ENCODE results near the gene TGM1. TPM values are rescaled to one million over a fixed set of nuclear protein-coding genes. Genes with fewer than 3 reads are reported as not detected.
"Not testable (repeated sequence)": the region's sequence is repeated elsewhere in the genome, so short reads cannot be mapped to it uniquely, and the experiment has no call there.

Gene TGM1
- polyA plus RNA-seq, 4 donors = 1.4 to 2.3 (median 2.1) TPM

GRCh38 chr14:24212924-24213865 lies 49.8 kb downstream of the TGM1 start, which contains the start of gene CHMP4A:
Gene CHMP4A, minus strand, starts transcription at chr14:24213488. Its CDS starts 49 bp downstream, at chr14:24213439.
- DNase-seq (ENCODE audit: low read depth in 4 of 4, low spot score in 3 of 4) = peak; percentile 90 to 94 (median 92)

GRCh38 chr14:24211311-24211710 lies 51.7 kb downstream of the TGM1 start:
- no peak for DNase-seq (ENCODE audit: low read depth in 4 of 4, low spot score in 3 of 4)

GRCh38 chr14:24207625-24208024 lies 55.4 kb downstream of the TGM1 start:
- DNase-seq (ENCODE audit: low read depth in 4 of 4, low spot score in 3 of 4) = no peak

GRCh38 chr14:24207104-24207551 lies 55.8 kb downstream of the TGM1 start:
- no peak for DNase-seq (ENCODE audit: low read depth in 4 of 4, low spot score in 3 of 4)

DNA sequence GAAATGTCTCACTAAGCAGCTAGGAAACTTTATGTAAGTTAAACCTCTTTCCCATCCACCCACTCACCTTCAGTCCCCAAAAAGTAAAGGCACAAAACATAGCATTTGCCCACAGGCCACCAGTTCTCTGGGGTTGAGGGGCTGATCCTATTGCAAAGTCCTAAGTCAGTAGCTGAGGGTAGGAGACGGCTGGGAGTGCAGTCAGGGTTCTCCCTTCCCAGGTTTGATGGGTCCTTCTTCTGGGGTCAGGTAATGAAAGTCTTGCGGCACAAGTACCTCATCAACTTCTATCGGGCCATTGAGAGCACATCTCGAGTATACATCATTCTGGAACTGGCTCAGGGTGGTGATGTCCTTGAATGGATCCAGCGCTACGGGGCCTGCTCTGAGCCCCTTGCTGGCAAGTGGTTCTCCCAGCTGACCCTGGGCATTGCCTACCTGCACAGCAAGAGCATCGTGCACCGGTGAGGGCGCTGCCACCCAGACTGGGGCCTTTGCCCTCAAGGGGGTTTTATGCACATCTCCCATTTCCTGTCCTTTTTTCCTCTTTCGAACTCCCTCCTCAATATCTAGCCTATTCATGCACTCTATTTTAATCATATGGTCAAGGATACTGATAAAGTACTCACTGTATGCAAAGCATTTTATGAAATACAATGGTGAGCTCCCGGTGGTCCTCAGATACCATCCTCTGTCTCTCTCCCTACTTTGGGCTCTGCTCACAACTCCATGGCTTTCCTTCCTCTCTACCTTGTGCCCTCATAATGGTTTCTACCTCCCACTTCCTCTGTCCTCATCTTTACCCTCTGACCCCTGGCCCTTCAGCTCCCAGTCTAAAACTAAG lies 56.5 kb downstream of the TGM1 start:
- DNase-seq (ENCODE audit: low read depth in 4 of 4, low spot score in 3 of 4) = no peak

DNA sequence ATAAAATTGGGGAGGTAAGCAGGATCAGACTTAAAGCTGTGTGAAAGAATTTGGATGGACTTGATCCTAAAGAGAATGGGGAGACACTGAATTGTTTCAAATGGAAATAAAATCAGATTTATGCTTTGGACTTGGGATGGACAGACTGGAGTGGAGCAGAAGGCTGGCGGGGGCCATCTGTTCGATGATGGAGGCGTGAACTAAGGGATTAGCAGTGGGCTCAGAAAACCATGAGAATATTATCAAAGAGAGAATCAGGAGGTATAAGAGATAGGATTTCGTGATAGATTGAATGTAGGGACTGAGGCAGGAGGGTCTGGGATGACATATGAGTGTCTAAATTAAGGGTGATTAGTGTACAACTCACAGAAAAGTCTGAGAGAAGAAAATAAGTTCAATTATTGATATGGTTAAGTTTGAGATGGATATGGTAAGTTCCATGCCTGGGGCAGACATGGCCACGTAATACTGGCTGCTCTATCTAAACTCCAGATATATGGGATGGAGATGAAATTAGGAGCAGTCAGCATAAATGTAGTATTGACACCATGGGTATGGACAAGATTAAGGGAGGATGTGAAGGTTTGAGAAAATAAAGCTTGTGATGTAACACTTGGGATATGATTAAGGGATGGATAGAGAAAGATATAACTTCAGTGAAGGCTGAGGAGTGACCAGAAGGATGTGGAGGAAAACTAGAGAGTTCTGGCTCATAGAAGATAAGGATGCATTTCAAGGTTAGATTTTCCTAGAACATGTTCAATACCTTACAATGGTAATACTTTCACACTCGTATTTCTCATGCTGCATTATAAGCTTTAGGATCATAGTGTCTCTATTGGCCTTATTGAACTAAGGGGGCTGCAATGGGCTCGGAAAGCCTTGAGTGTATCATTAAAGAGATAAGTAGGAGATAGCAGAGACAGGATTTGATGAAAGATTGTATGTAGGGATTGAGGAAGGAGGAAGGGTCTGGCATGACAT lies 58.5 kb downstream of the TGM1 start:
- DNase-seq (ENCODE audit: low read depth in 4 of 4, low spot score in 3 of 4) = no peak

DNA sequence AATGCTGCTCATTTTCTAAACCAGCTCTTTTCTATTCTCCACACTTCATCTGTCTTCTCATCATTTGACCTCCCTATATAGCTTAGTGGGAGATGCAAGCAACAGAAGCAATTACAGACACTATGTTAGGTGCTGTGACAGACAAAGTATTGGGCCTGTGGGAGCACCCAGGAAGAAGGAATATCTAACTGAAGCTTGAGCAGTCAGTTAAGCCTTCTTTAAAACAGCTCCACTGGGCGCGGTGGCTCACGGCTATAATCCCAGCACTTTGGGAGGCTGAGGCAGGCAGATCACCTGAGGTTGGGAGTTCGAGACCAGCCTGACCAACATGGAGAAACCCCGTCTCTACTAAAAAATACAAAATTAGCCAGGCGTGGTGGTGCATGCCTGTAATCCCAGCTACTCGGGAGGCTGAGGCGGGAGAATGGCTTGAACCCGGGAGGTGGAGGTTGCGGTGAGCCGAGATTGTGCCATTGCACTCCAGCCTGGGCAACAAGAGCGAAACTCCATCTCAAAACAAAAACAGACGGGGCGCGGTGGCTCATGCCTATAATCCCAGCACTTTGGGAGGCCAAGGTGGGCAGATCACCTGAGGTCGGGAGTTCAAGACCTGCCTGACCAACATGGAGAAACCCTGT lies 59.6 kb downstream of the TGM1 start:
- not testable (repeated sequence) for DNase-seq (ENCODE audit: low read depth in 4 of 4, low spot score in 3 of 4)

GRCh38 chr14:24202538-24202937 lies 60.4 kb downstream of the TGM1 start:
- DNase-seq (ENCODE audit: low read depth in 4 of 4, low spot score in 3 of 4) = not testable (repeated sequence)

Other genes starting within 250 kb of the TGM1 start
- 1 to 10 TPM; 1.9 to 2.3 (median 2.3) TPM for gene CARMIL3, start 211.2 kb downstream of the TGM1 start, polyA plus RNA-seq (ENCODE audit: insufficient read length in 4 of 4)
- under 1 TPM in 1 of 4 donors, not detected in 3; 0.03 TPM for gene CPNE6, start 191.6 kb downstream of the TGM1 start, polyA plus RNA-seq (ENCODE audit: insufficient read length in 4 of 4)
- gene PCK2, start 168.9 kb downstream of the TGM1 start, polyA plus RNA-seq (ENCODE audit: insufficient read length in 4 of 4) = 10 to 100 TPM; 25.4 to 39.1 (median 30.4) TPM
- gene DCAF11, start 148.4 kb downstream of the TGM1 start, polyA plus RNA-seq (ENCODE audit: insufficient read length in 4 of 4) = 10 to 100 TPM; 79.8 to 83.5 (median 81.4) TPM
- 1 to 10 TPM; 2.5 to 3.7 (median 2.8) TPM for gene NRL, start 148.2 kb downstream of the TGM1 start, polyA plus RNA-seq (ENCODE audit: insufficient read length in 4 of 4)
- 1 to 10 TPM in 2 of 4 donors, under 1 TPM in 2; 0.87 to 1.2 (median 0.97) TPM for gene FITM1, start 132.5 kb downstream of the TGM1 start, polyA plus RNA-seq (ENCODE audit: insufficient read length in 4 of 4)
- 100 to 1,000 TPM; 198 to 214 (median 206) TPM for gene PSME1, start 127.0 kb downstream of the TGM1 start, polyA plus RNA-seq (ENCODE audit: insufficient read length in 4 of 4)
- 10 to 100 TPM; 14.5 to 24.2 (median 18.9) TPM for gene EMC9, start 121.6 kb downstream of the TGM1 start, polyA plus RNA-seq (ENCODE audit: insufficient read length in 4 of 4)
- 100 to 1,000 TPM; 156 to 183 (median 168) TPM for gene PSME2, start 116.6 kb downstream of the TGM1 start, polyA plus RNA-seq (ENCODE audit: insufficient read length in 4 of 4)
- gene RNF31, start 115.7 kb downstream of the TGM1 start, polyA plus RNA-seq (ENCODE audit: insufficient read length in 4 of 4) = 10 to 100 TPM; 49.2 to 54.2 (median 49.4) TPM
- gene IRF9, start 101.9 kb downstream of the TGM1 start, polyA plus RNA-seq (ENCODE audit: insufficient read length in 4 of 4) = 10 to 100 TPM; 45.4 to 65.2 (median 60.4) TPM
- gene REC8, start 91.1 kb downstream of the TGM1 start, polyA plus RNA-seq (ENCODE audit: insufficient read length in 4 of 4) = 10 to 100 TPM; 60.0 to 70.1 (median 64.3) TPM
- gene IPO4, start 74.4 kb downstream of the TGM1 start, polyA plus RNA-seq (ENCODE audit: insufficient read length in 4 of 4) = 10 to 100 TPM; 33.2 to 41.3 (median 34.0) TPM
- 10 to 100 TPM; 37.8 to 48.9 (median 41.3) TPM for gene TM9SF1, start 67.7 kb downstream of the TGM1 start, polyA plus RNA-seq (ENCODE audit: insufficient read length in 4 of 4)
- 1 to 10 TPM; 3.7 to 4.8 (median 4.3) TPM for gene TSSK4, start 57.5 kb downstream of the TGM1 start, polyA plus RNA-seq (ENCODE audit: insufficient read length in 4 of 4)
- 10 to 100 TPM; 43.5 to 50.7 (median 49.8) TPM for gene CHMP4A, start 49.7 kb downstream of the TGM1 start, polyA plus RNA-seq (ENCODE audit: insufficient read length in 4 of 4)
- gene MDP1, start 47.1 kb downstream of the TGM1 start, polyA plus RNA-seq (ENCODE audit: insufficient read length in 4 of 4) = 10 to 100 TPM; 14.8 to 19.3 (median 16.2) TPM
- 100 to 1,000 TPM; 222 to 245 (median 238) TPM for gene NEDD8, start 30.8 kb downstream of the TGM1 start, polyA plus RNA-seq (ENCODE audit: insufficient read length in 4 of 4)
- gene GMPR2, start 30.2 kb downstream of the TGM1 start, polyA plus RNA-seq (ENCODE audit: insufficient read length in 4 of 4) = 100 to 1,000 TPM; 102 to 121 (median 118) TPM
- 10 to 100 TPM; 55.5 to 70.6 (median 58.7) TPM for gene TINF2, start 20.6 kb downstream of the TGM1 start, polyA plus RNA-seq (ENCODE audit: insufficient read length in 4 of 4)
- 10 to 100 TPM; 19.7 to 24.1 (median 20.8) TPM for gene RABGGTA, start 8.4 kb upstream of the TGM1 start, polyA plus RNA-seq (ENCODE audit: insufficient read length in 4 of 4)
- 10 to 100 TPM; 44.6 to 56.9 (median 46.2) TPM for gene DHRS1, start 36.6 kb upstream of the TGM1 start, polyA plus RNA-seq (ENCODE audit: insufficient read length in 4 of 4)
- gene NOP9, start 36.7 kb upstream of the TGM1 start, polyA plus RNA-seq (ENCODE audit: insufficient read length in 4 of 4) = 10 to 100 TPM; 26.7 to 27.7 (median 27.0) TPM
- 10 to 100 TPM; 21.8 to 27.6 (median 24.6) TPM for gene CIDEB, start 44.8 kb upstream of the TGM1 start, polyA plus RNA-seq (ENCODE audit: insufficient read length in 4 of 4)
- 1 to 10 TPM; 1.8 to 2.5 (median 2.0) TPM for gene LTB4R2, start 47.0 kb upstream of the TGM1 start, polyA plus RNA-seq (ENCODE audit: insufficient read length in 4 of 4)
- 1 to 10 TPM; 2.6 to 4.7 (median 3.8) TPM for gene LTB4R, start 48.3 kb upstream of the TGM1 start, polyA plus RNA-seq (ENCODE audit: insufficient read length in 4 of 4)
- gene ADCY4, start 71.9 kb upstream of the TGM1 start, polyA plus RNA-seq (ENCODE audit: insufficient read length in 4 of 4) = 10 to 100 TPM; 15.6 to 24.9 (median 20.4) TPM
- 1 to 10 TPM; 2.7 to 4.1 (median 3.2) TPM for gene RIPK3, start 76.8 kb upstream of the TGM1 start, polyA plus RNA-seq (ENCODE audit: insufficient read length in 4 of 4)
- gene NFATC4, start 105.0 kb upstream of the TGM1 start, polyA plus RNA-seq (ENCODE audit: insufficient read length in 4 of 4) = 10 to 100 TPM; 60.9 to 74.3 (median 64.2) TPM
- gene NYNRIN, start 135.8 kb upstream of the TGM1 start, polyA plus RNA-seq (ENCODE audit: insufficient read length in 4 of 4) = 10 to 100 TPM; 45.3 to 48.0 (median 47.7) TPM
- gene CBLN3, start 166.5 kb upstream of the TGM1 start, polyA plus RNA-seq (ENCODE audit: insufficient read length in 4 of 4) = 1 to 10 TPM; 2.5 to 3.5 (median 3.2) TPM
- 10 to 100 TPM; 40.7 to 45.5 (median 44.3) TPM for gene KHNYN, start 166.8 kb upstream of the TGM1 start, polyA plus RNA-seq (ENCODE audit: insufficient read length in 4 of 4)
- 10 to 100 TPM; 57.0 to 84.9 (median 63.0) TPM for gene SDR39U1, start 179.6 kb upstream of the TGM1 start, polyA plus RNA-seq (ENCODE audit: insufficient read length in 4 of 4)
- under 1 TPM in 2 of 4 donors, not detected in 2; 0.30 to 0.34 TPM for gene CMA1, start 245.1 kb upstream of the TGM1 start, polyA plus RNA-seq (ENCODE audit: insufficient read length in 4 of 4)

Data from right renal pelvis (tissue), 4 donors.